ENCODE measurements around the gene TBC1D2. TPM values are rescaled to one million over a fixed set of nuclear protein-coding genes. Genes with fewer than 3 reads are reported as not detected.

TBC1D2 gene
- total and polyA plus RNA-seq, 10 of the 15 experiments (the other 5 are each of a cell fraction or from before 2014, with no cell fraction given) = 0.04 to 1.6 (median 1.1) TPM

- peak overlapping the region; percentile 99 for H3K4me2 ChIP-seq (ENCODE audit: control insufficient read depth, insufficient read depth)
- SMC1A ChIA-PET (ENCODE audit: uncharacterized antibody, unreplicated experiment) = interaction anchor here (1.4 to 2.6 kb wide), 2 partner anchors 49 to 197 kb away, joined by 4 to 8 read pairs; partner anchors contain the start of gene NANS
- H3K9ac ChIP-seq (ENCODE audit: control insufficient read depth, insufficient read depth, low read length) = no peak overlapping the region
- TF ChIP-seq SMAD5 (IDR thresholded peaks at IDR 0.05; ENCODE audit: low read depth) (no peak), IKZF1 (conservative IDR thresholded peaks at IDR 0.05) (no peak), MAX (IDR thresholded peaks at IDR 0.05; ENCODE audit: low read depth, low read length) (no peak), TCF7 (IDR thresholded peaks at IDR 0.05; ENCODE audit: borderline replicate concordance) (no peak), EED (IDR thresholded peaks at IDR 0.05; ENCODE audit: low read depth) (no peak), MEF2B (IDR thresholded peaks at IDR 0.05; ENCODE audit: partially characterized antibody, poor library complexity, severe bottlenecking) (no peak), TCF3 (IDR thresholded peaks at IDR 0.05; ENCODE audit: borderline replicate concordance, insufficient read depth, low read depth, low read length) (no peak), RUNX3 (IDR thresholded peaks at IDR 0.05; ENCODE audit: low read length) (no peak), LARP7 (IDR thresholded peaks at IDR 0.05) (no peak), E2F8 (IDR thresholded peaks at IDR 0.05; ENCODE audit: low read depth, partially characterized antibody) (no peak)
- TF ChIP-seq, protein P1, sequence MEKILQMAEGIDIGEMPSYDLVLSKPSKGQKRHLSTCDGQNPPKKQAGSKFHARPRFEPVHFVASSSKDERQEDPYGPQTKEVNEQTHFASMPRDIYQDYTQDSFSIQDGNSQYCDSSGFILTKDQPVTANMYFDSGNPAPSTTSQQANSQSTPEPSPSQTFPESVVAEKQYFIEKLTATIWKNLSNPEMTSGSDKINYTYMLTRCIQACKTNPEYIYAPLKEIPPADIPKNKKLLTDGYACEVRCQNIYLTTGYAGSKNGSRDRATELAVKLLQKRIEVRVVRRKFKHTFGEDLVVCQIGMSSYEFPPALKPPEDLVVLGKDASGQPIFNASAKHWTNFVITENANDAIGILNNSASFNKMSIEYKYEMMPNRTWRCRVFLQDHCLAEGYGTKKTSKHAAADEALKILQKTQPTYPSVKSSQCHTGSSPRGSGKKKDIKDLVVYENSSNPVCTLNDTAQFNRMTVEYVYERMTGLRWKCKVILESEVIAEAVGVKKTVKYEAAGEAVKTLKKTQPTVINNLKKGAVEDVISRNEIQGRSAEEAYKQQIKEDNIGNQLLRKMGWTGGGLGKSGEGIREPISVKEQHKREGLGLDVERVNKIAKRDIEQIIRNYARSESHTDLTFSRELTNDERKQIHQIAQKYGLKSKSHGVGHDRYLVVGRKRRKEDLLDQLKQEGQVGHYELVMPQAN (conservative IDR thresholded peaks at IDR 0.05) = no peak
- peaks cover 4% of the 10 kb centered on the region for H3K4me1 ChIP-seq (ENCODE audit: control insufficient read depth, insufficient read depth, low read length)
- in situ Hi-C loops (cut with MboI) (no loop called here), intact Hi-C loops (cut with micrococcal nuclease; ENCODE audit: unreplicated experiment) (no loop called here)
- POLR2A ChIA-PET = interaction anchor here (0.6 to 1.5 kb wide), 2 partner anchors 130 to 151 kb away, joined by 3 to 4 read pairs; no protein-coding TSS in a partner anchor
- no peak overlapping the region for H3K27ac ChIP-seq (ENCODE audit: control insufficient read depth, insufficient read depth)
- no peaks in the 10 kb centered on the region for H3K27me3 ChIP-seq (replicated peaks in 1 of 2; ENCODE audit: control insufficient read depth in 2 of 2, insufficient read depth in 2 of 2, low read length in 1 of 2)
- H3K9me3 ChIP-seq (replicated peaks; ENCODE audit: control insufficient read depth, insufficient read depth, low read length) = no peaks in the 10 kb centered on the region; the same call in 2 of the 3 replicates
- H2AFZ ChIP-seq (ENCODE audit: control insufficient read depth, low read depth, low read length) = peak overlapping the region; percentile 100
- ATAC-seq (no peak), FAIRE-seq (no peak), DNase-seq (ENCODE audit: low read depth, low spot score) (no peak)
- H3K4me3 ChIP-seq = peak overlapping the region; percentile 75
- WGBS (ENCODE audit: insufficient coverage, insufficient replicate concordance, low lambda C conversion rate, missing lambda C conversion rate) = 51% methylated on average over 5 of the region's 5 CpGs
- BruUV-seq (replicated peaks) = no TSS peak
- H4K20me1 ChIP-seq (ENCODE audit: control insufficient read depth, insufficient read depth) = no peaks in the 10 kb centered on the region
- RAD21 ChIA-PET (ENCODE audit: unreplicated experiment) = interaction anchor here (0.7 to 1.8 kb wide), 4 partner anchors 16 to 267 kb away, joined by 3 to 7 read pairs (median 3); no protein-coding TSS in a partner anchor
- H3K36me3 ChIP-seq (ENCODE audit: control insufficient read depth in 2 of 2, insufficient read depth in 2 of 2, low read length in 1 of 2) = no peaks in the 10 kb centered on the region
- CTCF ChIA-PET = interaction anchor here (0.6 to 6.5 kb wide), 4 partner anchors 61 to 348 kb away, joined by 3 to 49 read pairs (median 4); partner anchors contain the start of gene TRIM14
- no peaks in the 10 kb centered on the region for H3K79me2 ChIP-seq (ENCODE audit: control insufficient read depth, insufficient read depth, low read length)
These were observed 1.0 kb downstream of the TBC1D2 start for GRCh38 chr9:98254228-98255060.
